NCI-H2107 treated with DMSO at 0.1 percent for 48 hours (cell line): ENCODE results near the gene P2RX2.

Experiments used
- DNase-seq: peaks from one replicate; lab custom pipeline; 2025; ENCODE audit not compliant: unreplicated experiment; lab: John Stamatoyannopoulos, UW

P2RX2 gene

DNA sequence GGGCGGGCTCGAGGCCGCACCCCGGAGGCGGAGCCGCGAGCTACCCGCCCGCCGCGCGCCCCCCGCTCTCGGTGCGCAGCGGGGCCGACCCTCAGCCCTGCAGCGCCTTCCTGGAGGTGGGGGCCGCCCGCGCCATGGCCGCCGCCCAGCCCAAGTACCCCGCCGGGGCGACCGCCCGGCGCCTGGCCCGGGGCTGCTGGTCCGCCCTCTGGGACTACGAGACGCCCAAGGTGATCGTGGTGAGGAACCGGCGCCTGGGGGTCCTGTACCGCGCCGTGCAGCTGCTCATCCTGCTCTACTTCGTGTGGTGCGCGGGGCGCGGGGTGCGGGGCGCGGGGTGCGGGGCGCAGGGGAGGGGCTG lies at the start of gene P2RX2:
Gene P2RX2 (plus strand): TSS at position 94 of the 361 bp plus-strand sequence. CDS start 41 bp downstream, at position 135.
- DNase-seq = no peak

DNA sequence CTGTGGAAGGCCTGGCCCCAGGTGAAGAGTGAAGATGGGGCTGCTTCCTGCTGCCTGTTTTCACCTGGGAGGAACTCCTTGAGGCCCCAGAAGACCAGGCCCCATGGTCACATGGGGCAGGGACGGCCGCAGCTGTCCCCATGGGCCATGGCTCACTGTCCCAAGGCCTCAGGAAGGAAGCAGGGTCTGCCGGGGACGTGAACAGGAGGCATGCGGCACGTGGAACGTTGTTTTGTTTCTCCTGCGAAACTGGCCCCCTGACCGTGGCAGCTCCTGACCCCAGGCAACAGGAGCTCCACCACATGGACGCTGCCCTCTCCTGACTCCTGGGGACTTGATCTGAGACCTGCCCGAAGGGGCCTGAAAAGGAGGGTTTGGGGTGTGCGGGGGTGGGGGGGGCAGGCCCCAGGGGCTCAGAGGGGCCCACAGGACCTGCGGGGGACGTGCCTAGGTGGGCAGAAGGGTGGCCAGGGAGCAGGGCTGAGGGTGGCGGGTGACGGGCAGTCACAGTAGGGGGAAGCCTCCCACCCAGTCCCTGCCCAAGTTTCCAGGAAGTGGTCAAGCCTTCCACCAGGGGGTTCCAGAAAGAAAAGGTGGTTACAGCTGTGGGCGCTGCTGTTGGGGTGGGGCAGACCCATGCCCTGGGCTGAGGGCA lies 49.6 kb upstream of the P2RX2 start:
- DNase-seq = no peak

DNA sequence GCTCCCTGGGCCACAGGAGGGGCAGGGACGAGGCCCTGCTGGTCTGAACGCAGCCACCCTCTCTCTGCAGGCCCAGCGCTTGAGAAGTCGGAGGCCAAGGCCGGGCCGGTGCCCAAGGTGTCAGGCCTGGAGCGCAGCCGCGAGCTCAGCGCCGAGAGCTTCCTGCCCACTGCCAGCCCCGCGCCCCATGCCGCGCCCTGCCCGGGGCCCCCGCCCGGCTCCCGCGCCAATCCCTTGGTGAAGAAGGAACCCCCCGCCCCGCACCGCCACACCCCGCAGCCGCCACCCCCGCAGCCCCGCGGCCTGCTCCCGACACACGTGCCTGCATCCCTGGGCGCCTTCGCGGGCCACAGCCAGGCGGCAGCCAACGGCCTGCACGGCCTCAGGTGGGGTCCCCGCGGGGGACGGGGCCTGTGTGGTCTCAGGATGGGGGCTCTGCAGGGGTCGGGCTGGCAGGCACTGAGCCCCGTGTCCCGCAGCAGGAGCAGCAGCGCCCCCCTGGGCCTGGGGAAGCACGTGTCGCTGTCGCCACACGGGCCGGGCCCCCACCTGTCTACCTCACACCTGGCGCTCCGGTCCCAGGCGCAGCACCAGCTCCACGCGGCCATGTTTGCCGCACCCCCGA lies 48.6 kb upstream of the P2RX2 start:
- DNase-seq = no peak

DNA sequence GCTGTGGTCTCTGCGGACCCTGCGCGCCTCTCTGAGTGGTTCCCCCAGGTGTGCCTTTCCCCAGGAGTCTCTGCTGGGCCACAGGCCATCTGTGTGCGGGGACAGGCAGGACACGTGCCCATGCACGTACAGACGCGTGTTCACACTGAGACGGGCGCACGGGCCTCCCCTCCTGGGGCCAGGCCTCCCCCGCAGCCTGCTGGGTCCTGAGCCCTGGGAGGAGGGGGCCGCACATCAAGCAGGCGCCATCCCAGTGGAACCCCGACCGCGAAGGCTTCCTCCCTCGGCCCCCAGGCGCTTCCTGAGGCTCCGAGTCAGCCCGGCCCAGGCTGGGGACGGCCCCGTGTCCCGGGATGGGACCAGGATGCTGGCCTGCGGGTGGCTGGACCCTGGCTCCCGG lies 47.9 kb upstream of the P2RX2 start:
- DNase-seq = no peak

DNA sequence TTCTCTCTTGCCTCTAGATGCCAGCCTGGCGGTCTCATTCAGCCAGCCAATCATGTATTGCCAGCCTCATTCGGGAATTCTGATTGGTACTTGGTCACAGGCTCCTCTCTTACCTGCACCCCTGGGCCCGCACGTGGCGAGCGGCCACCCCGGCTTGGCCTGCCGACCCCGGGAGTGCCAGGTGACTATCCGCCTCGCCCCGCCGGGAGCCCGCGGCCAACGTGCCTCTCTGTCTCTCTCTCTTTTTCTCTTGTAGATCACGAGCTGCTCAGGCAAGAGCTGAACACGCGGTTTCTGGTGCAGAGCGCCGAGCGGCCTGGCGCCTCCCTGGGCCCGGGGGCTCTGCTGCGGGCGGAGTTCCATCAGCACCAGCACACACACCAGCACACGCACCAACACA lies 47.5 kb upstream of the P2RX2 start:
- DNase-seq = no peak

DNA sequence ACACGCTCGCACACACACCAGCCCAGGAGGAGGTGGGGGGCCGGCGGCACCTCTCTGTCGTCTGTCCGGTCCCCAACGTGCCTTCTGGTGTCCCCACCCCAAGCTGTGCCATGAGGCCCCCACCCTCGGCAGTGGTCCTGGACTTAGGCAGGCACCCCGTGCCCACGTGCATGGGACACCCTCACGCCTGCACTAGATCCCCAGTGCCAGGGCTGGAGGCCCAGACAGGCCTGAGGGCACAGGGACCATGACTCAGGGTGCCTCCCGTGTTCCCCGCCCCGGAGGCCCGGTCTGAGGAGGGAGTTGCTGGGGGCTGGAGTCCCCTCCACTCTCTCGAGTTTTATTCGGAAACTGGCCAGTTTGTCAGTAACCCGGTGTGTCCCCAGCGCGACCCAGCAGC lies 47.0 kb upstream of the P2RX2 start:
- DNase-seq = no peak

DNA sequence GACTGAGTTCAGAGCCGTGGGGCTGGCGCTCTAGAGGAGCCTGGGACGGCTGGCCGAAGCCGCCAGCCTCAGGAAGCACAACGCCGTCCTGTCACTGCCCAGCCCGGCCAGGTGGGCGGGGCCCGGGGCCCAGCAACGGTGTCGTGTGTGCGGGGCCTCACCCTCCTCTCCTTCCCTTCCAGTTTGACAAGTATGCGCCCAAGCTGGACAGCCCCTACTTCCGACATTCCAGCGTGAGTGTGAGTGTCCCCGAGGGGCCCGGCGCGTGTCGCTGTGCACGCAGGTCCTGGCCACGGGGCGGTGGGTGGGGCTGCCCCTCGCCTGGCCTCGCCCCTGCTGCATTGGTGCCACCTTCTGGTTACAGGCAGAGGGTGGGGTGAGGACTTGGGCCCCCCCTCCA lies 46.5 kb upstream of the P2RX2 start:
- DNase-seq = no peak

DNA sequence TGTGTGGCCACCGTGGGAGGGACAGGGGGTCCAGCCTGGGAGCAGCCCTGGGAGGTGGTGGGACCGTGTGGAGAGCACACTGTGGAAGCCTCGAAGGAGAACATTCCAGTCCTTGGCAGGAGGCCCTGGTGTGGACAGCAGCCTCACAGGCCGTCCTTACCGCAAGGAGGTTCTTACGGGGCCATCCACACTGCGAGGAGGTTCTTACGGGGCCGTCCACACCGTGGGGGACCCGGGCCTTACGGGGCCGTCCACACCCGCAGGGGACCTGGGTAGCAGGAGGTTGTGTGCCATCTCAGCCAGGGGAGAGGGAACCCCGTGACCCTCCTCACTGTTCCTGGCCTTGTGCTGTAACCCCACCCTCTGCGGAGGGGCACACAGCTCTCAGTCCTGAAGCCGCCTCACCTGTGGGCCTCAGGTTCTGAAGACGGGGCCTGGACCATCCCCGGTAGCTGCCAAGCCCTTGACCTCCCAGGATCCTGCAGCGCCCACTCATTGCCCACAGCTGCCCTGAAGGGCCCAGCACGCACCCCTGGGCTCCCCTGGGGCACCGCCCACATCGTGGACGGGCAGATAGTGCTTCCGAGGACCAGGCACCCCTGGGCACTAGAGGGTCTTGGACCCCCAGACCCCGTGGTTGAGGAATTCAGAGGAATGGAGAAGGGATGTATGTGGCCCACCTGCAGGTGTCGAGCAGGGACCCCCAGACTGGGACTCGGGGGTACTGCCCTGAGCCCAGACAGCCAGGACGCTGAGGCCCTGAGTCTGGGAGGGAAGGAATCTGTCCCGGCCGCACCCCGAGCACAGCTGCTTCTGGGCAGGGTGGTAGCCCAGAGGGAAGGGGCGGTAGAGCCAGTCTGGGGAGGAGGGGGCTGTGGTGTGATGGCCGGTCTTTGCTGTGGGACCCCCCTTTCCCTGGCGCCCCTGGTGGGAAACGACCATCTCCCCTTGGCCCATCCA lies 45.5 kb upstream of the P2RX2 start:
- DNase-seq = no peak

DNA sequence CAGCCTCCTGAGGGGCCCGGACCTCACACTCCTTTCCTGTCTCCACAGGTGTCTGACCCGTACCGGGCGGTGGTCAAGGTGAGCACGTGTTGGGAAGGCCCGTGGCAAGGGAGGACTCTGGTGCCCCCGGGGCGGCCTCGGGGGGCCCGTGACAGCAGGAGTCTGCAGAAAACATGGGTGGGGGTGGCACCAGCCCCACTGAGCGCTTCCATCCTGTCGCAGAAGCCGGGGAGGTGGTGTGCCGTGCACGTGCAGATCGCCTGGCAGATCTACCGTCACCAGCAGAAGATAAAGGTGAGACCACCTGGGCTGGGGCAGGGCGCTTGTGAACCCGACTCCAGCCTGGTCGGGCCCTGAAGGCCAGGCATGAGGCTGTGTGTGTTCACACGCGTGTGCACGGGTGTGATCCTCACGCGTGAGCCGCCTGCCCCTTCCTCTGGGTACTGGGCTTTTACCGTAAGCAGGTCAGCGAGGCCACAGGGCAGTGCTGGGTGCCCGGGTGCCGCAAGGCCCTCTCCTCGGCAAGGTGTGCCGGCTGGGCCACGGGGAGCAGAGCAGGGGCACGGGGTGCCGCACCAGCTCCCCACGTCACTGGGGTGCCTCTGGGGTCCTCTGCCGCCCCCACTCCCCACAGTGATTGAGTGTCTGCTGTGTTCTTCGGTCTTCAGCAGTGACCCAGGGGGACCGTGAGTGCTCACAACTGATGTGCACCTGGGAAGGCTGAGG lies 44.1 kb upstream of the P2RX2 start:
- DNase-seq = no peak

DNA sequence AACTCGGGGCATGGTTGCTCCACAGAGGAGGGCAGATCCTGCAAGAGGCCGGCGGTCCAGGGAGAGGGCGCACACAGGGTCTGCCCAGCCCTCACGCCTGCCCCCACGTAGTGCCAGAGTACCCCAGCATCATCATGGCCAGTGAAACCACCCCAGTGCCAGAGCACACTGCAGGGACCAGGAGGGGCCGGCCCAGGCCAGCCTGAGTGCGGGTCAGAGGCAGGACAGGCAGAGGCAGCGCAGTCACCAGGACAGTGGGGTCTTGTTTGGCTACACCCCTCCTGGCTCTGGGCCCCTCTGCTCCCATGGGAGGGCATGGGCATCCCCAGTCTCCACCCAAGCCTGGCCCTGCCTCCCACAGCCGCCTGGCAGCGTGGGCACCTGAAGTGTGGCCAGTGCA lies 42.9 kb upstream of the P2RX2 start:
- DNase-seq = no peak

DNA sequence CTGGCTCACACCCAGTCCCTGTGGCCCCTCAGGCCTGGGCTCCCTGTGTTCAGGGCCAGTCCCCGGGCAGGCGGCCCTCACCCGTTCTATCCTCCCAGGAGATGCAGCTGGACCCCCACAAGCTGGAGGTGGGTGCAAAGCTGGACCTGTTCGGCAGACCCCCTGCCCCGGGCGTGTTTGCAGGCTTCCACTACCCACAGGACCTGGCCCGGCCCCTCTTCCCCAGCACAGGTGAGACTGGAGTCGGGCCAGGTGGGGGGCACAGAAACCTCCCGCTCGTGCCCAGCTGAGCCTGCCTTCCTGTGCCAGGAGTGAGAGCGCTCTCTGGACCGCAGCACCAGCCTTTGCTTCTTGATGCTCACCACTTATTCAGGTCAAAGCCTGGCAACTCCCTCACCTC lies 41.9 kb upstream of the P2RX2 start:
- DNase-seq = no peak

DNA sequence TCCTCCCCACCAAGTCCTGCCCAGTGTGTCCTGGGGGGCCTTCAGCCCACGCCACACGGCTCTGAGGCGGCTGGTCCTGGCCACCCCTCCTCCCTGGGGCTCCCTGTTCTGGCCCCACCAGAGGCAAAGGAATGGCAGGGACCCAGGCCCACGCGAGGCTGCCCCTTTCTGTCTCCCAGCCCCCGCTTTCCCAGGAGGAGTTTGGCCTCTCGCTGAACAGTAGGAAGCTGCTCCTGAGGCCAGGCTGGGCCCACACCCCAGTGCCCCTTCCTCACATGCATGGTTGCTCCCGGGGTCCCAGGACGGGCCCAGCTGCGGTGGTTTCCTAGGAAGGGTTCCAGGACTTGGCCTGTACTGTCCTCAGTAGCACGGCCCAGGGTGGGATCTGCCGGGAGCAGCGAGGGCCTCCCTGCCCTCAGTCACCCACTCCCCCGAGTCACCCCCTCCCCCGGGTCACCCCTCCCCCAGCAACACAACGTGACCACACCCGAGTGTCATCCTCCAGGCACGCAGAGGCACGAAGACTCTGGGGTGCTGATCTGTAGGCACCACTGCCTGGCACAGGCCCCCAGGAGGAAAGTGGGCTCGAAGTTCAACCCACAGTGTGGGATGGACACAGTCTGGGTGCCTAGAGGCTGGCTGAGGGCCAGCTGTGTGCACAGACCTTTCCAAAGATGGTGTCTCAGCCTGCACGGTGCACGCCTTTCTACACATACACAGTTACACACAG lies 41.2 kb upstream of the P2RX2 start:
- no peak for DNase-seq

DNA sequence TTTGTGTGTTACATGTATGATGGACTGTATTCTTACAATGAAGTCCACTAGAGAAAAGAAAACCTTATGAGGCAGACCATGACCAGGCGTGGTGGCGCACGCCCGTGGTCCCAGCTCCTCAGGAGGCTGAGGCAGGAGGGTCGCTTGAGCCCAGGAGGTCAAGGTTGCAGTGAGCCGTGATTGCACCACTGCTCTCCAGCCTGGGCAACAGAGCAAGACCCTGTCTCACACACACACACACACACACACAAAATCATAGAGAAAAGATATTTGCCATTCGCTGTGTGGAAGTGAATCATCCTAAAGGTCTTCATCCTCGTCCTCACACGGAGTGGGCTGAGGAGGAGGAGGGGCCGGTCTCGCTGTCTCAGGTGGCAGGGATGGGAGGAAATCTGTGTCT lies 40.5 kb upstream of the P2RX2 start:
- no peak for DNase-seq

DNA sequence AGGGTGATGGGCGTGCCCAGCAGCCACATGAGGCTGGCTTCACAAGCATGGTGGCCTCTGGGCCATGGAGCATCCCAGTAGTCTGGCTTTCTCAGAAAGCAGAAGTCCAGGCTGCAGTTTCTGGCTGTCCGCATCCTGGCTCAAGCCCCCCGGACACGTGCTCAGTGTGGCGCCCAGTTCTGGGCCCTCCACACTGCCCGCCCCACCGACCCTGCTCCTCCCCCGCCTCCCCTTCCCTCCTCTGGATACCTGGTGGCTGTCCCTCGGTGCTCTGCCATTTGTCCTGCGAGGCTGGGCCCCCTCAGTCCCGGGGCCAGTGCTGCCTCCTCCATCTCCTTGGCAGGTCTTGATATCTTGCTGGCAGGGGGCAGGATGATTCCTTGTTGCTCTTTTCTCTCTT lies 39.8 kb upstream of the P2RX2 start:
- DNase-seq = no peak

DNA sequence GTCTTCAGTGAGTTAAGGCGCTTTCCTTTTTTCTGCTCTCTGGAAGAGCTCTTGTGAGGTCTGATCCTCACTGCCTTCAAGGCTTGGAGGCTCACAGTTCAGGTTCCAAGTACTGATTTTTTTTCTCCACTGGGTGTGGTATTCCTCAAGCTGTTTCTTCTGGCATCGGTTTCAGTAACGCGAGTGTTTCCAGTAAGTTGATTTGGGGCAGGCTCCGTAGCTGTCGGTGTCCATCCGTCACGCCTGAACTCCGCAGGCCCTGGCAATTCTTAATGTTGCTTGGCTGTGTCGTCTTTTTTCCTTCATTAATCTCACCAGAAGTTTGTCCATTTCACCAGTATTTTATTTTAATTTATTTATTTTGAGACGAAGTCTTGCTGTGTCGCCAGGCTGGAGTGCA lies 38.8 kb upstream of the P2RX2 start:
- no peak for DNase-seq

DNA sequence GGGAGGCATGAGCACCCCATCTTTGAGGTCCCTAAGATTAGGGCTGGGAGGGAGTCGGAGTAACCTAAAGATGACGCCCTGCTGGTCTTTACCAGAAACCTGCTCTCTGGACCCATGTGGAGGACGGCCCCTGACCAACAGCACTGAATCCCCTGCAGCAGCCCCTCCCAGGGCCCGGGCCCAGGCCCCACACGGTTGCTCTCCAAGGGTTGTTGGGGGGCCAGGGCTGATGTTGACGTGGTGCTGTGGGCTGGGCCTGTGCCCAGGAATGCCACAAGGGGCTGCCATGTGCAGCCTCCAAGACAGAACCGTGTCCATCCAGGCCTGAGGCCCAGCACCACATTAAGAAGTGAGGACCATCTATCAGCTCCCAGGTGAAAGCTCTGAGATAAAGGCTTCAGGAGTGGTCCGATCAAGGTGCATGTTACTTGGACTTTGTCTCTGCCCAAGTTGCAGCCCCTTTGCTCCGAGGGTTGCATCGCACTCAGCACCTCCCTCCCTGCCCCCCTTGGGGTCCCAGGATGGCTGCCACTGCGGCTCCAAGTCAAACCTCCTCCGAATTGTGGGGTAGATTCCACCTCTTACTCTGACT lies 37.8 kb upstream of the P2RX2 start:
- no peak for DNase-seq

DNA sequence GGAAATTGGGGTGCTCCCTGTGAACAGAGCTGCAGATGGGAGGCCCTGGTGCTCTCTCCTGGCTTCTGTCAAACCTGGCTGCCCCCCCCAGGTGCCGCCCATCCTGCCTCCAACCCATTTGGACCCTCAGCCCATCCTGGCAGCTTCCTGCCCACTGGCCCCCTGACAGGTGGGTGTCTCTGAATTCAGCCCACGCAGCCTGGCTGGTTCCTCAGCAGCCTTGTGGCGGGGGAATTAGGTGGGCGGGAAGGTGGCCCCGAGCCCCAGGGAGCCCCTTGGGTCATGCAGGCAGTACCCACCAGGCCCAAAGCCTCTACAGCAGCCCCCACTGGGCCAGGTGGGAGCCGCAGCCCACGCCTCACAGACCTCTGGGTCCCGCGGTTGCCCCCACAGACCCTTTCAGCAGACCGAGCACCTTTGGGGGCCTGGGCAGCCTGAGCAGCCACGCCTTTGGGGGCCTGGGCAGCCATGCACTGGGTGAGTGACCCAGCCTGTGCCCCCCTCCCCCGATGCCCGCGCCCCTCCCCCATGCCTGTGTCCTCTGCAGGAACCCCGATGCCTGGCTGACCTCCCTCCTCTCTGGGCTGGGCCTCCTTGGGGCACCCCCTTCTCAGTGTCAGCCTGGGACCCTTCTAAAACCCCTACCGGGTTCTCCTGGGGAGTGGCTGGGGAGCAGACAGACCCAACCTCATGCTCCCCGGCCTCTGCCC lies 37.1 kb upstream of the P2RX2 start:
- DNase-seq = no peak

DNA sequence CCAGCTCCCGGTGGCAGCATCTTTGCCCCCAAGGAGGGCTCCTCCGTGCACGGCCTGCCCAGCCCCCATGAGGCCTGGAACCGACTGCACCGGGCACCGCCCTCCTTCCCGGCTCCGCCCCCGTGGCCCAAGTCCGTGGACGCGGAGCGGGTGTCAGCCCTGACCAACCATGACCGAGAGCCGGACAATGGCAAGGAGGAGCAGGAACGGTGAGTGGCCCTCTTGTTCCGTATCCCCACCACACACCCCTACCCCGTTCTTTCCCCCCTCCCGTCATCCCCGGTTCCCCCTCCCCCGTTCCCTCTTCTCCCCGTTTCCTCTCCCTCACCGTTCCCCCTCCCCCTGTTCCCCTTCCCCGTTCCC lies 36.5 kb upstream of the P2RX2 start:
- DNase-seq = no peak

DNA sequence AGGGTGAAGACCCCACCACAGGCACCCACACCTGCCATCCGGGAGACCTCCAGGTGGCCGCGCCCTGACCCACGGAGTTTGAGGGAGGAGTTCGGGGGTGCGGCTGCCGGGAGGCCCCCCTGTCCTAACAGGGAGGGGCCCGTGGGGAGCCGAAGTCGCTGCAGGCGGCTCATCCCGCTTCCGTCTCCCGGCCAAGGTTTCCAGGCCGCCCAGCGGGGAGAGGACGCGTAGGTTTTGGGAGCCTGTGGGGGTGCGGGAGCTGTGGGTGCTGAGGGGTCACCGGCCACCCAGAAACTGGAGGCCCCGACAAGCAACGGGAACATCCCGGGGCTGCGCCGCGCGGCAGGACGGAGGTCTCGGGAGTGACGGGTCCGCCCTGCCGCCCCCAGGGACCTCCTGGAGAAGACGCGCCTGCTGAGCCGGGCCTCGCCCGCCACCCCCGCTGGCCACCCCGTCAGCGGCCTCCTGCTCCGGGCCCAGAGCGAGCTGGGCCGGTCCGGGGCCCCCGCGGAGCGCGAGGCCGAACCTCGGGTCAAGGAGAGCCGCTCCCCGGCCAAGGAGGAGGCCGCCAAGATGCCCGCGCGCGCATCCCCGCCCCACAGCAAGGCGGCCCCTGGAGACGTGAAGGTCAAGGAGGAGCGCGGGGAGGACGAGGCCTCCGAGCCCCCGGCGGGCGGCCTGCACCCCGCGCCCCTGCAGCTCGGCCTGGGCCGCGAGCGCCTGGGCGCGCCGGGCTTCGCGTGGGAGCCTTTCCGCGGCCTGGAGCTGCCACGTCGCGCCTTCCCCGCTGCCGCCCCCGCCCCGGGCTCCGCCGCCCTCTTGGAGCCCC lies 35.8 kb upstream of the P2RX2 start:
- no peak for DNase-seq
